SU-DHL-6 (cell line): ENCODE data around the gene CDH22.

ENCODE experiments used
- H2AFZ ChIP-seq: fragments of 200-600 bp; sonication (generic); 2 replicates; pipeline ENCODE4 v1.6.1; 2014; ENCODE audit warnings: low read depth, mild to moderate bottlenecking, moderate library complexity, mixed read lengths, antibody characterized with exemption, low read length; ENCODE audit not compliant: severe bottlenecking
- H3F3A ChIP-seq: fragments of 200-600 bp; shearing (Covaris generic); 2 replicates; pipeline ENCODE4 v1.6.0; 2016; ENCODE audit warnings: antibody characterized with exemption, mild to moderate bottlenecking; ENCODE audit not compliant: insufficient read depth
- H3K27ac ChIP-seq: fragments of 200-600 bp; sonication (generic); 2 replicates; pipeline ENCODE4 v1.5.1; 2016; ENCODE audit warnings: low read depth, mild to moderate bottlenecking, low read length, moderate library complexity, mixed read lengths
- H3K27me3 ChIP-seq: fragments of 200-600 bp; sonication (generic), shearing (Covaris generic); 2 replicates; pipeline ENCODE4 v1.6.0; 2014; ENCODE audit warnings: mild to moderate bottlenecking, low read length
- H3K36me3 ChIP-seq: fragments of 200-600 bp; sonication (generic); 2 replicates; pipeline ENCODE4 v1.6.1; 2014; ENCODE audit warnings: mild to moderate bottlenecking, low read length, mixed read lengths
- H3K4me2 ChIP-seq: fragments of 300-600, 200-600 bp; shearing (Covaris generic), sonication (generic); 2 replicates; pipeline ENCODE4 v1.6.0; 2014; ENCODE audit warnings: low read length, low read depth, mild to moderate bottlenecking; ENCODE audit not compliant: poor library complexity, severe bottlenecking
- H3K4me3 ChIP-seq: fragments of 200-600 bp; sonication (generic); 2 replicates; pipeline ENCODE4 v1.5.1; 2014; ENCODE audit warnings: antibody characterized with exemption, low read length, mild to moderate bottlenecking, mixed read lengths; ENCODE audit not compliant: insufficient read depth, poor library complexity, severe bottlenecking
- H3K79me2 ChIP-seq: fragments of 200-600 bp; sonication (generic); 2 replicates; pipeline ENCODE4 v1.6.1; 2014; ENCODE audit warnings: mild to moderate bottlenecking, low read length, moderate library complexity; ENCODE audit not compliant: insufficient read depth
- H3K9ac ChIP-seq: fragments of 200-600 bp; sonication (generic); 2 replicates; pipeline ENCODE4 v1.7.0; 2014; ENCODE audit warnings: mild to moderate bottlenecking, low read length
- H3K9me2 ChIP-seq: fragments of 200-600 bp; sonication (generic); replicated peaks from 2 replicates; pipeline ENCODE4 v1.6.1; 2014; ENCODE audit warnings: low read length; ENCODE audit not compliant: insufficient read depth
- H3K9me3 ChIP-seq: fragments of 200-600 bp; sonication (generic); 2 replicates; pipeline ENCODE4 v1.6.1; 2014; ENCODE audit warnings: low read length, mixed read lengths; ENCODE audit not compliant: insufficient read depth
- H4K20me1 ChIP-seq: fragments of 200-600 bp; sonication (generic); 2 replicates; pipeline ENCODE4 v1.6.1; 2014; ENCODE audit warnings: low read depth, mild to moderate bottlenecking, antibody characterized with exemption, low read length, moderate library complexity, mixed read lengths
- EZH2phosphoT487 ChIP-seq: fragments of 200-600 bp; sonication (generic), shearing (Covaris generic); conservative IDR thresholded peaks from 2 replicates; pipeline ENCODE4 v1.6.1; 2018; ENCODE audit warnings: mild to moderate bottlenecking, antibody characterized with exemption, low read length, moderate library complexity, mixed read lengths
- TF ChIP-seq, protein P1 (sequence below): fragments of 200-600 bp; sonication (generic); IDR thresholded peaks from one replicate; pipeline ENCODE4 v1.5.1; 2017; ENCODE audit warnings: antibody characterized with exemption, mild to moderate bottlenecking, low read length, moderate library complexity; ENCODE audit not compliant: insufficient read depth, poor library complexity, severe bottlenecking

The CDH22 gene

DNA sequence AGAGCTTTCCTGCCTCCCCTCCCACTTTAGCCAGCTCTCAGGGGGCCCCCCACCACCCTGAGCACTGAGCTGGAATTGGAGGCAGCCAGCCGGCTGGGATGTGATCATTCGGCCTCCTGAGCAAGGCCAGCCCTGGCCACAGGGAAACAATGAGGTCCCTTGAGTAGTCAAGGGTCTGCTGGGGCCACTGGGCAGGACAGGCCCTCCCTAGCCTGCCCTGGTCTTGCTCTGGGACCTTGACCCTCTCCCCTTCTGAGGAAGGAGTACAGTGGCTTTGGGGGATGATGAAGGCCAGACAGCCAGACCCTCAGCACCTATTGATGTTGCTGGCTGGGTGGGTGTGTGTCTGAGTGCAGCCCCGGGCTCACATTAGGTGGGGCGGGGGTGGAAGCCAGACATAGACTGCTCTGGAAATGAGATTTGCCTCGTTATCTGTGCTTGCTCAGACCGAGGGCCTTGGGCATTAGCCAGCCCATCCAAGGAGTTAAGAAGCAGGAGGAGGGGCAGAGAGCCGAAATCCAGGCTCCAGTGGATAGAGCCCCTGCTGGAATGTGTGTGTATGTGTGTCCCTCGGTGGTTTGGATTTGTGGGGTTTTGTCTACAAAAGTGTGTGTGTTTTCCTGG is 168.9 kb downstream of the CDH22 start:
- no peaks in the 10 kb centered on the region for H3K79me2 ChIP-seq

DNA sequence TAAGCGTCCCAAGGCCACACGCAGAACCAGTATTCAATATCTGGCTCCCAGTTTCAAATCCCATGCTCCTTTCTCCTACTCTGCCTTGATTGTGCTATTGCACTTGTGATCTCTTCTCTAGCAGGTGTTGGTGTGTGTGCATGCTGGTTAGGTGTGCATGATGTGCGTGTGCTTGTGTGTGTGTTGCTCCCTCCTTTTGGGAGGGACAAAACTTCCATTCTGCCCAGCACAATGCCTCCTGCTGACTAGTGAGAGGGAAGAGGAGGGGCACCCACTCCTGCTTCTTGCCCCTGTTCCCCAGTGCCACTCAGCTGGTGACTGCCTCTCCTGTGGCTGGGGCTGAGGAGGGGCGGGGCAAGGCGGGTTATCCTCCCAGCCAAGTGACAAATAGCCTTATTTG is 170.5 kb downstream of the CDH22 start:
- no peaks in the 10 kb centered on the region for H3K9me2 ChIP-seq
- no peak overlapping the region for H3K4me2 ChIP-seq
- H3K9me3 ChIP-seq, result no peaks in the 10 kb centered on the region
- no peak overlapping the region for H3K9ac ChIP-seq
- H3K4me3 ChIP-seq, result no peak overlapping the region
- no peak overlapping the region for H3K27ac ChIP-seq
- H3F3A ChIP-seq, result no peaks in the 10 kb centered on the region
- no peaks in the 10 kb centered on the region for H3K36me3 ChIP-seq
- no peaks in the 10 kb centered on the region for H3K27me3 ChIP-seq
- no peaks in the 10 kb centered on the region for H3K79me2 ChIP-seq
- no peak overlapping the region for H2AFZ ChIP-seq
- no peaks in the 10 kb centered on the region for H4K20me1 ChIP-seq
- TF ChIP-seq, protein P1, sequence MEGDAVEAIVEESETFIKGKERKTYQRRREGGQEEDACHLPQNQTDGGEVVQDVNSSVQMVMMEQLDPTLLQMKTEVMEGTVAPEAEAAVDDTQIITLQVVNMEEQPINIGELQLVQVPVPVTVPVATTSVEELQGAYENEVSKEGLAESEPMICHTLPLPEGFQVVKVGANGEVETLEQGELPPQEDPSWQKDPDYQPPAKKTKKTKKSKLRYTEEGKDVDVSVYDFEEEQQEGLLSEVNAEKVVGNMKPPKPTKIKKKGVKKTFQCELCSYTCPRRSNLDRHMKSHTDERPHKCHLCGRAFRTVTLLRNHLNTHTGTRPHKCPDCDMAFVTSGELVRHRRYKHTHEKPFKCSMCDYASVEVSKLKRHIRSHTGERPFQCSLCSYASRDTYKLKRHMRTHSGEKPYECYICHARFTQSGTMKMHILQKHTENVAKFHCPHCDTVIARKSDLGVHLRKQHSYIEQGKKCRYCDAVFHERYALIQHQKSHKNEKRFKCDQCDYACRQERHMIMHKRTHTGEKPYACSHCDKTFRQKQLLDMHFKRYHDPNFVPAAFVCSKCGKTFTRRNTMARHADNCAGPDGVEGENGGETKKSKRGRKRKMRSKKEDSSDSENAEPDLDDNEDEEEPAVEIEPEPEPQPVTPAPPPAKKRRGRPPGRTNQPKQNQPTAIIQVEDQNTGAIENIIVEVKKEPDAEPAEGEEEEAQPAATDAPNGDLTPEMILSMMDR, result no peak
- TF ChIP-seq EZH2phosphoT487, result no peak

More for the DNA sequence above, 168.9 kb downstream of the CDH22 start:
- Histone ChIP-seq H3K9me3 (no peaks in the 10 kb centered on the region), H3F3A (no peaks in the 10 kb centered on the region), H3K27me3 (0 out of 2 replicates have a peak, but pooled peaks cover 4% of the 10 kb centered on the region), H2AFZ (no peak overlapping the region), H3K36me3 (no peaks in the 10 kb centered on the region), H4K20me1 (no peaks in the 10 kb centered on the region), H3K9ac (no peak overlapping the region), H3K27ac (no peak overlapping the region), H3K9me2 (no peaks in the 10 kb centered on the region), H3K4me3 (no peak overlapping the region), H3K4me2 (no peak overlapping the region)
- no peak for TF ChIP-seq EZH2phosphoT487
- TF ChIP-seq, protein P1, result no peak

DNA sequence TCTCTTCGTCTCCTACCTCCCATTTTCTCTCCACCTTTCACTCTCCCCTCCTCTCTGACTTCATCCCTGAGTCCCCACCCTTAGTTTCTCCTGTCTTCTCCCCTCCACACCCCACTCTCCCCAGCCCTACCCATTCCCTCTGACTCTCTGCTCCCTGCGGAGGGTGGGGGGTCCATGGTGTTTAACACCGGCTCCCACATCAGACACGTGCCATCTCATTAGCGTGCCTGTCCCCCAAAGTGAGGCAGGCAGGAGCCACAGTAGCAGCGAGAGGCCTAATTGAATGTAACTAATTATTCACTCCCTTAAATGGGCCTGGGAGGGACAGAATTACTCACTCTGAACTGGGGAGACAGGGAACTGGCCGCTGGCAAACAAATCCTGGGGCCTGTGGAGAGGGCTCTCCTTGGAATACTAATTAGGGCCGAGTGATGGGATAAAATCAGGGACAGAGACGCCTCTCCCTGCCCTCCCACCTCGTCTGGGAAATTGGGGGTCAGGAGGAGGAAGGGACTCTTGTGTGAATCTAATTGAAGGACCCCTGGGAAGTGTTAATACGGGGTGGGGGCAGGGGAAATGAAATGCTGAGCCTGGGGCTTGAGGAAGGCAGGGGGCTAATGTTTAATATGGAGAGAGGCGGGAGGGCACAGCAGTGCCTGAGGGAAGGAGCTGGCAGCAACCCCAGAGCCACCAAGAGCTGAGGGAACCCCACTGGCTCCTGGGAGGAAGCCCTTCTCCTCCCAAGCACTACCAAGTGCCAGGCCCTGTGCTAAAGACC is 172.3 kb downstream of the CDH22 start:
- no peaks in the 10 kb centered on the region for H4K20me1 ChIP-seq
- no peak overlapping the region for H2AFZ ChIP-seq
- no peaks in the 10 kb centered on the region for H3F3A ChIP-seq
- TF ChIP-seq EZH2phosphoT487, result no peak
- TF ChIP-seq, protein P1, result no peak
- H3K27ac ChIP-seq, result no peak overlapping the region
- H3K79me2 ChIP-seq, result no peaks in the 10 kb centered on the region
- H3K9ac ChIP-seq, result no peak overlapping the region
- H3K36me3 ChIP-seq, result no peaks in the 10 kb centered on the region
- H3K9me2 ChIP-seq, result no peaks in the 10 kb centered on the region
- H3K4me3 ChIP-seq, result no peak overlapping the region
- H3K27me3 ChIP-seq, result no peaks in the 10 kb centered on the region
- no peaks in the 10 kb centered on the region for H3K9me3 ChIP-seq
- no peak overlapping the region for H3K4me2 ChIP-seq
